ENCODE data around the gene XK.

XK gene

DNA sequence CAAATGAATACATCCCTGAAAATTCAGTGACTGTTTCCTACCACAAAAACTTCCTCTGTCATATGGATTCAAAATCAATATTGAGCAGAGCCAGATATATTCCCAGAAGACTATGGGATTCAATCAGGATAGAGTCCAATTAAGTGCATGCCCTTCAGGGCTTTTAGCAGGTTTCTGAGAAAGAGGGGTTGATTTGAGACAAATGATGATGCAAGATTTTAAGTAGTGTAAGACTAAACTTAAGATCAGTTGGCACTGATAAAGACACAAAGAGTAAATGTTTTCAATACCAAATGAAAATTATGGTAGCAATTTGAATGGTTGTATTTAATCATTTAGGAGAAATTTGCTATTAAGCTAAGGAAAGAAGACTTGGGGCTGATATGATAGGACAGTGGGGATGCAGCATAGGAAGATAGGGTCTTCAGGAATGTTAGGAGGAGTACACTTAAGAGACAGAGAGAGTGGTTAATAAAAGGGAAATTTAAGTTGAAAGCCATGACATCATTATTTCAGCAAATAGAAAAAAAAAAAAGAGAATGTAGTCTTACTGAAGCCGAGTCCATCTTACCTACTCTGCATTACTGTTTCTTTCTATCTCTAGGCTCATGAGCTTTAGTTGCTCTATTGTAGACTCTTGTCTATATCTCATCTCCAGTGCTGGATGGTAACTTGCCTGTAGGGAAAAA is 32.0 kb upstream of the XK start:
- WGBS: no CpG with 5 or more reads among the region's 1 CpG

DNA sequence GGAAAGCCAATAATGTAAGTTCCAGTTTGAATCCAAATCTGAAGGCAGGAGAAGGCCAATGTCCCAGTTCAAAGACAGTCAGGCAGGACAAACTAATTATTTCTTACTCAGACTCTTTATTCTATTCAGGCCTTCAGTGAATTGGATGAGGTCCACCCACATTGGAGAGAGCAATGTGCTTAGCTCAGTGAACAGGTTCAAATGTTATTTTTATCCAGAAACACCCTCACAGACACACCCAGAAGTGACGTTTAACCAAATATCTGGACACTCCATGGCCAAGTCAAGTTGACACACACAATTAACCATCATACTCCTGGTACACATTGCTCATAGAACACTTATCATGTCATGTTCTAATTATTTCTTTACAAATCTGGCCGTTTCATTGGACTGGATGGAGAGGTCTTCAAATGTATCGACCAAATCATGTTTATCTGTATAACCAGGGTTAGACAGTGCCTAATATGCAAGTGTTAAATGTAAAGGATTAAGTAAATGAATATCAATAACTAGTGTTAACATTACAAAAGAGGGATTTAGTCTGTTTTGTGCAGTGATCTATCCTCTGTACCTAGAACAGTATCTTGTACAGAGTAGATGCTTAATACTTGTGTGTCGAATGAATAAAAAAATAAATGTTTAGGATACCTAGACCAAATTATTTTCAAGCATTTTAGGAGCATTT is 27.1 kb upstream of the XK start:
- Histone ChIP-seq H3K4me3 (ENCODE audit: low read length) (no peak overlapping the region), H3K9me3 (ENCODE audit: insufficient read depth, low read depth, low read length) (no peaks in the 10 kb centered on the region)
- 97% methylated on average over 3 of the region's 4 CpGs for whole genome bisulfite sequencing

More for the DNA sequence above, 32.0 kb upstream of the XK start:
- Histone ChIP-seq H3K27ac (ENCODE audit: low read depth, low read length) (no peak overlapping the region), H3K9ac (ENCODE audit: low read depth, low read length) (no peak overlapping the region), H3K4me3 (ENCODE audit: low read length) (no peak overlapping the region), H3K27me3 (ENCODE audit: insufficient read depth, low read length) (no peaks in the 10 kb centered on the region), H3K9me3 (ENCODE audit: insufficient read depth, low read depth, low read length) (no peaks in the 10 kb centered on the region), H3K4me1 (ENCODE audit: insufficient read depth, low read length) (peaks cover 7% of the 10 kb centered on the region), H3K36me3 (ENCODE audit: insufficient read depth, low read length) (no peaks in the 10 kb centered on the region)

GRCh38 chrX:37659047-37659446 is 26.5 kb upstream of the XK start:
- Histone ChIP-seq H3K9me3 (ENCODE audit: insufficient read depth, low read depth, low read length) (no peaks in the 10 kb centered on the region), H3K36me3 (ENCODE audit: insufficient read depth, low read length) (no peaks in the 10 kb centered on the region), H3K4me3 (ENCODE audit: low read length) (no peak overlapping the region), H3K4me1 (ENCODE audit: insufficient read depth, low read length) (no peaks in the 10 kb centered on the region), H3K27me3 (ENCODE audit: insufficient read depth, low read length) (no peaks in the 10 kb centered on the region), H3K9ac (ENCODE audit: low read depth, low read length) (no peak overlapping the region), H3K27ac (ENCODE audit: low read depth, low read length) (no peak overlapping the region)
- no CpG with 5 or more reads among the region's 1 CpG for WGBS

More for the DNA sequence above, 27.1 kb upstream of the XK start:
- Histone ChIP-seq H3K9ac (ENCODE audit: low read depth, low read length) (no peak overlapping the region), H3K4me1 (ENCODE audit: insufficient read depth, low read length) (no peaks in the 10 kb centered on the region), H3K27me3 (ENCODE audit: insufficient read depth, low read length) (no peaks in the 10 kb centered on the region), H3K36me3 (ENCODE audit: insufficient read depth, low read length) (no peaks in the 10 kb centered on the region), H3K27ac (ENCODE audit: low read depth, low read length) (no peak overlapping the region)

DNA sequence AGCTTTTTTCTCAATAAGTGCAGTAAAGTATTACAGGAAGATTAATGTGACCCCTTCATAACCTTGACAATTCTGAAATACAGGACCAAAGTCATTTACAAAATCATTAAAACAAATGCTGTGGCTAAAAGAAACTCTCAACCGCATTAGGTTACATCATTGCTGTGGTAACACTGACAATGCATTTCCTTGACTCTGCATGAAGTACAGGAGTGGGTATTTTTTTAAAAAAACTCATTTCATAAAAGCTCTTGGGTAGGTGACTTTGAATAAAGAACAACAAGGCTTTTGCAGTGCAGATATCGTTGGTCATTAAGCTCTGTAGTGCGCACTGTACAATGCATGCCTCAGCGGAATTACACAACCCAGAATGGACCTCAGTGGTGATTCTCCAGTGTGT is 23.4 kb upstream of the XK start:
- Histone ChIP-seq H3K27me3 (ENCODE audit: insufficient read depth, low read length) (no peaks in the 10 kb centered on the region), H3K9ac (ENCODE audit: low read depth, low read length) (no peak overlapping the region), H3K9me3 (ENCODE audit: insufficient read depth, low read depth, low read length) (no peaks in the 10 kb centered on the region), H3K4me1 (ENCODE audit: insufficient read depth, low read length) (no peaks in the 10 kb centered on the region), H3K4me3 (ENCODE audit: low read length) (no peak overlapping the region), H3K36me3 (ENCODE audit: insufficient read depth, low read length) (no peaks in the 10 kb centered on the region), H3K27ac (ENCODE audit: low read depth, low read length) (no peak overlapping the region)
- 96% methylated on average over 4 of the region's 4 CpGs for WGBS

- Histone ChIP-seq H3K4me1 (ENCODE audit: insufficient read depth, low read length) (no peaks in the 10 kb centered on the region), H3K36me3 (ENCODE audit: insufficient read depth, low read length) (no peaks in the 10 kb centered on the region), H3K4me3 (ENCODE audit: low read length) (no peak overlapping the region), H3K27ac (ENCODE audit: low read depth, low read length) (no peak overlapping the region), H3K9me3 (ENCODE audit: insufficient read depth, low read depth, low read length) (no peaks in the 10 kb centered on the region), H3K27me3 (ENCODE audit: insufficient read depth, low read length) (no peaks in the 10 kb centered on the region), H3K9ac (ENCODE audit: low read depth, low read length) (no peak overlapping the region)
Measured at GRCh38 chrX:37666516-37666915, 19.1 kb upstream of the XK start.

- 95% methylated on average over 5 of the region's 6 CpGs for WGBS
- no peaks in the 10 kb centered on the region for H3K36me3 ChIP-seq (ENCODE audit: insufficient read depth, low read length)
- H3K9me3 ChIP-seq (ENCODE audit: insufficient read depth, low read depth, low read length): no peaks in the 10 kb centered on the region
- H3K4me1 ChIP-seq (ENCODE audit: insufficient read depth, low read length): no peaks in the 10 kb centered on the region
- no peaks in the 10 kb centered on the region for H3K27me3 ChIP-seq (ENCODE audit: insufficient read depth, low read length)
- no peak overlapping the region for H3K4me3 ChIP-seq (ENCODE audit: low read length)
- no peak overlapping the region for H3K9ac ChIP-seq (ENCODE audit: low read depth, low read length)
- H3K27ac ChIP-seq (ENCODE audit: low read depth, low read length): no peak overlapping the region
Measured at GRCh38 chrX:37667141-37667540, 18.4 kb upstream of the XK start.

GRCh38 chrX:37672563-37672962 is 13.0 kb upstream of the XK start:
- Histone ChIP-seq H3K4me3 (ENCODE audit: low read length) (no peak overlapping the region), H3K4me1 (ENCODE audit: insufficient read depth, low read length) (no peaks in the 10 kb centered on the region), H3K36me3 (ENCODE audit: insufficient read depth, low read length) (no peaks in the 10 kb centered on the region), H3K9ac (ENCODE audit: low read depth, low read length) (no peak overlapping the region), H3K27ac (ENCODE audit: low read depth, low read length) (no peak overlapping the region), H3K9me3 (ENCODE audit: insufficient read depth, low read depth, low read length) (no peaks in the 10 kb centered on the region), H3K27me3 (ENCODE audit: insufficient read depth, low read length) (no peaks in the 10 kb centered on the region)
- 95% methylated on average over 4 of the region's 4 CpGs for WGBS

GRCh38 chrX:37676811-37677210 is 8.8 kb upstream of the XK start:
- H3K27ac ChIP-seq (ENCODE audit: low read depth, low read length): no peak overlapping the region
- H3K9ac ChIP-seq (ENCODE audit: low read depth, low read length): no peak overlapping the region
- no peak overlapping the region for H3K4me3 ChIP-seq (ENCODE audit: low read length)
- H3K27me3 ChIP-seq (ENCODE audit: insufficient read depth, low read length): no peaks in the 10 kb centered on the region
- H3K9me3 ChIP-seq (ENCODE audit: insufficient read depth, low read depth, low read length): no peaks in the 10 kb centered on the region
- no peaks in the 10 kb centered on the region for H3K36me3 ChIP-seq (ENCODE audit: insufficient read depth, low read length)
- H3K4me1 ChIP-seq (ENCODE audit: insufficient read depth, low read length): no peaks in the 10 kb centered on the region

DNA sequence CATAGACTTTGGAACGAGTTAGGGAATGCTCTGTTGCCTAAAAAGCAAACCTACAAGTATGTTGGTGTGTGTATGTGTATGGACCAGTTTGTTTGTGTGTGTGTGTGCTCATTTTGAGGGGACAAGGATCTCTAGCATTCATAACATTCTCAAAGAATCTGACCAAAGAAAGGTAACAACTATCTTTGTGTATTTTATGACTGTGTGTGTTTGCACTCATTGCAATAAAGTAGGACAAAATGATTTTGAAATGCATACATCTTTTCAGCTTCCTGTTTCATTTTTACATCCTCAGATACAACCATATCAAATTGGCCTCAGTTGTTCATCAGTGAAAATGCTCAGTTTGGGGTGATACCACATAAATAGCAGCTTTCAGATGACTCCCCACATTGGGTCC is 8.3 kb upstream of the XK start:
- H3K4me3 ChIP-seq (ENCODE audit: low read length): no peak overlapping the region

GRCh38 chrX:37677765-37678164 is 7.8 kb upstream of the XK start:
- H3K9ac ChIP-seq (ENCODE audit: low read depth, low read length): no peak overlapping the region
- WGBS: 100% methylated on average over 1 of the region's 1 CpG
- H3K4me3 ChIP-seq (ENCODE audit: low read length): no peak overlapping the region
- H3K36me3 ChIP-seq (ENCODE audit: insufficient read depth, low read length): no peaks in the 10 kb centered on the region
- no peak overlapping the region for H3K27ac ChIP-seq (ENCODE audit: low read depth, low read length)
- no peaks in the 10 kb centered on the region for H3K4me1 ChIP-seq (ENCODE audit: insufficient read depth, low read length)
- H3K27me3 ChIP-seq (ENCODE audit: insufficient read depth, low read length): no peaks in the 10 kb centered on the region
- no peaks in the 10 kb centered on the region for H3K9me3 ChIP-seq (ENCODE audit: insufficient read depth, low read depth, low read length)

More for the DNA sequence above, 8.3 kb upstream of the XK start:
- H3K9ac ChIP-seq (ENCODE audit: low read depth, low read length): no peak overlapping the region
- no peaks in the 10 kb centered on the region for H3K9me3 ChIP-seq (ENCODE audit: insufficient read depth, low read depth, low read length)
- 86% methylated on average over 1 of the region's 1 CpG for WGBS
- H3K36me3 ChIP-seq (ENCODE audit: insufficient read depth, low read length): no peaks in the 10 kb centered on the region
- H3K27me3 ChIP-seq (ENCODE audit: insufficient read depth, low read length): no peaks in the 10 kb centered on the region
- no peaks in the 10 kb centered on the region for H3K4me1 ChIP-seq (ENCODE audit: insufficient read depth, low read length)
- no peak overlapping the region for H3K27ac ChIP-seq (ENCODE audit: low read depth, low read length)

DNA sequence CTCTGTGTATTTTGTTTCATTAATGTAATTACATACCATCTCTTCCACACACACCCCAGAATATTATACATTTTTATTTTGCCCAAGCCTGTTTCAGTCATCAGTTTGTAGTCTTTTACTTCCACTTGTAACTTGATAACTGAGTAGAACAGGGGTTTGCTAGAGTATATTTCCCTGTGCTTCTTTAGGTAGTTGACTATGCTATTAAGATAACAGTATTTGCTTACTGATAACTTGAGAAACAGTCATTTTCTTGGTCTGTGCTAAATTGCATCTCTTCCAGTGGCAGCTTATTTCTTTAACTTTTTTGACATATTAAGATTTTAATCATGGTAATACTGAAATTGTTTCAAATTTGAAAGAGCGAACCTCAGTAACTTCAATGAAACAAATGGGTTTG is 7.0 kb upstream of the XK start:
- WGBS: 100% methylated on average over 1 of the region's 1 CpG
- no peak overlapping the region for H3K4me3 ChIP-seq (ENCODE audit: low read length)
- H3K9ac ChIP-seq (ENCODE audit: low read depth, low read length): no peak overlapping the region
- no peaks in the 10 kb centered on the region for H3K4me1 ChIP-seq (ENCODE audit: insufficient read depth, low read length)
- H3K27me3 ChIP-seq (ENCODE audit: insufficient read depth, low read length): no peaks in the 10 kb centered on the region
- H3K9me3 ChIP-seq (ENCODE audit: insufficient read depth, low read depth, low read length): no peaks in the 10 kb centered on the region
- H3K36me3 ChIP-seq (ENCODE audit: insufficient read depth, low read length): no peaks in the 10 kb centered on the region
- H3K27ac ChIP-seq (ENCODE audit: low read depth, low read length): no peak overlapping the region
